GM18511 (cell line): ENCODE results near the gene ARVCF.

Source experiments
- ATAC-seq: cut with Tn5 transposase; IDR thresholded peaks from one replicate; pipeline ENCODE4 v1.9.1; 2021; ENCODE audit warnings: mild to moderate bottlenecking, moderate library complexity; ENCODE audit not compliant: unreplicated experiment

ARVCF gene

GRCh38 chr22:20054034-20054427, 37.4 kb upstream of the ARVCF start:
- no peak for ATAC-seq

GRCh38 chr22:20053407-20054033, 36.9 kb upstream of the ARVCF start:
- ATAC-seq: no peak

GRCh38 chr22:20052309-20053259, 36.0 kb upstream of the ARVCF start:
- ATAC-seq: no peak

GRCh38 chr22:20051927-20052308, 35.3 kb upstream of the ARVCF start:
- ATAC-seq: no peak

GRCh38 chr22:20046730-20047129, 30.1 kb upstream of the ARVCF start:
- no peak for ATAC-seq

GRCh38 chr22:20044495-20045151, 28.0 kb upstream of the ARVCF start:
- no peak for ATAC-seq

GRCh38 chr22:20043997-20044342, 27.3 kb upstream of the ARVCF start:
- ATAC-seq: no peak

GRCh38 chr22:20043057-20043996, 26.7 kb upstream of the ARVCF start:
- ATAC-seq: no peak

GRCh38 chr22:20040327-20041200, 23.9 kb upstream of the ARVCF start:
- ATAC-seq: no peak

GRCh38 chr22:20039683-20040325, 23.2 kb upstream of the ARVCF start:
- no peak for ATAC-seq

- no peak for ATAC-seq
Measured at GRCh38 chr22:20038574-20038973, 22.0 kb upstream of the ARVCF start.

GRCh38 chr22:20037419-20037818, 20.8 kb upstream of the ARVCF start:
- ATAC-seq: no peak

GRCh38 chr22:20036535-20037392, 20.1 kb upstream of the ARVCF start:
- no peak for ATAC-seq

GRCh38 chr22:20036084-20036482, 19.5 kb upstream of the ARVCF start:
- no peak for ATAC-seq

- no peak for ATAC-seq
Measured at GRCh38 chr22:20035375-20036083, 18.9 kb upstream of the ARVCF start.

GRCh38 chr22:20034143-20034542, 17.5 kb upstream of the ARVCF start:
- no peak for ATAC-seq

- ATAC-seq: no peak
Measured at GRCh38 chr22:20033045-20033706, 16.6 kb upstream of the ARVCF start.
